HEK293 (cell line): Measurements from ENCODE around the gene TLR9.

ENCODE experiments used
- ZEB2 ChIP-seq: fragments of 450-650 bp; formaldehyde crosslinking; IDR thresholded peaks from 2 replicates; pipeline ENCODE4 v1.5.1; 2016; ENCODE audit warnings: missing biosample characterization, missing genetic modification characterization
- ZNF341 ChIP-seq: fragments of 450-650 bp; formaldehyde crosslinking; IDR thresholded peaks from 2 replicates; pipeline ENCODE4; 2016; ENCODE audit warnings: low read depth, missing biosample characterization, missing genetic modification characterization
- ZNF843 ChIP-seq: fragments of 450-650 bp; formaldehyde crosslinking; IDR thresholded peaks from 2 replicates; pipeline ENCODE4 v1.5.1; 2016; ENCODE audit warnings: missing biosample characterization, missing genetic modification characterization
- ZXDB ChIP-seq: fragments of 450-650 bp; formaldehyde crosslinking; IDR thresholded peaks from 2 replicates; pipeline ENCODE4 v1.5.1; 2016; ENCODE audit warnings: missing biosample characterization, missing genetic modification characterization
- TF ChIP-seq, protein P1 (sequence below): fragments of 450-650 bp; formaldehyde crosslinking; IDR thresholded peaks from 2 replicates; pipeline ENCODE4 v1.5.1; 2016; ENCODE audit warnings: missing biosample characterization, missing genetic modification characterization, borderline replicate concordance
- TF ChIP-seq, protein P2 (sequence below): fragments of 450-650 bp; formaldehyde crosslinking; IDR thresholded peaks from 2 replicates; pipeline ENCODE4 v1.5.1; 2016; ENCODE audit warnings: missing biosample characterization, missing genetic modification characterization
- TF ChIP-seq, protein P3 (sequence below): fragments of 450-650 bp; IDR thresholded peaks from 2 replicates; pipeline ENCODE4 v1.5.1; 2018; ENCODE audit warnings: missing biosample characterization, mild to moderate bottlenecking, missing genetic modification characterization
- TF ChIP-seq, protein P4 (sequence below): fragments of 450-650 bp; formaldehyde crosslinking; IDR thresholded peaks from 2 replicates; pipeline ENCODE4 v1.5.1; 2016; ENCODE audit warnings: missing biosample characterization, missing genetic modification characterization

TLR9 gene

DNA sequence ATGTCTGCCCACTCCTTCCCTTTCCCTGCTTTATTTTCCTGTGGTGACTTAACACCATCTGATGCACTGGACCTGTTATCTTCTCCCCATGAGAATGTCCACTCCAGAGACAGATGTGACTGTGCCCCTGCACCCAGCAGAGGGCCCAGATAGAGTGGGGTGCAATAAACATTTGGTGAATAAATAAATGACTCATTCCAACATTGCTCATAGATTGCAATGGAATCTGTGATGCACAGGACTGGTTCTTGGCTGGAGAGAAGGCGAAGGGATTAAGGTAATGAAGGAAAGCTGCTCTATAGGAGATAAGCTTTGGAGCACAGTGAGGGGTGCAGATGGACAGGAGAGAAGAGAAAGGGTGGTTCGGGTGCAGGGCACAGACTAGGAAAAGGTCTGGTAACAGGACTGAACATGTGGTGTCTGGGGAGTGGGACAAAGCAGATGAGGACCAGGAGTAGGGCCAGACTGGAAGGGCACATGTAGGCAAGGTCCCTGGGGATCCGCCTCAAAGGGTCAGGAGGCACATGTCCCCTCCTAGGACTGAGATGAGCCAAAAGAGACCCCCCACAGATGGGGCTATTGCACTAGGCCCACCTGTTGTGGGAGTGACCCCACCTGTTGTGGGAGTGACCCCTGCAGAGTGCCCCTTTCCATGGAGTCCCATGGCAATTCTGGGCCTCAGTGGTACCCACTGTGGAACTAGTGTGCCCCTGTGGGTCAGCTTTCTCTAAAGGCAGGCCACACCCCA, 53.8 kb downstream of the TLR9 start (continued):
- TF ChIP-seq, protein P1, sequence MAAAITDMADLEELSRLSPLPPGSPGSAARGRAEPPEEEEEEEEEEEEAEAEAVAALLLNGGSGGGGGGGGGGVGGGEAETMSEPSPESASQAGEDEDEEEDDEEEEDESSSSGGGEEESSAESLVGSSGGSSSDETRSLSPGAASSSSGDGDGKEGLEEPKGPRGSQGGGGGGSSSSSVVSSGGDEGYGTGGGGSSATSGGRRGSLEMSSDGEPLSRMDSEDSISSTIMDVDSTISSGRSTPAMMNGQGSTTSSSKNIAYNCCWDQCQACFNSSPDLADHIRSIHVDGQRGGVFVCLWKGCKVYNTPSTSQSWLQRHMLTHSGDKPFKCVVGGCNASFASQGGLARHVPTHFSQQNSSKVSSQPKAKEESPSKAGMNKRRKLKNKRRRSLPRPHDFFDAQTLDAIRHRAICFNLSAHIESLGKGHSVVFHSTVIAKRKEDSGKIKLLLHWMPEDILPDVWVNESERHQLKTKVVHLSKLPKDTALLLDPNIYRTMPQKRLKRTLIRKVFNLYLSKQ (tag by site-specific recombination) = no peak
- TF ChIP-seq, protein P2, sequence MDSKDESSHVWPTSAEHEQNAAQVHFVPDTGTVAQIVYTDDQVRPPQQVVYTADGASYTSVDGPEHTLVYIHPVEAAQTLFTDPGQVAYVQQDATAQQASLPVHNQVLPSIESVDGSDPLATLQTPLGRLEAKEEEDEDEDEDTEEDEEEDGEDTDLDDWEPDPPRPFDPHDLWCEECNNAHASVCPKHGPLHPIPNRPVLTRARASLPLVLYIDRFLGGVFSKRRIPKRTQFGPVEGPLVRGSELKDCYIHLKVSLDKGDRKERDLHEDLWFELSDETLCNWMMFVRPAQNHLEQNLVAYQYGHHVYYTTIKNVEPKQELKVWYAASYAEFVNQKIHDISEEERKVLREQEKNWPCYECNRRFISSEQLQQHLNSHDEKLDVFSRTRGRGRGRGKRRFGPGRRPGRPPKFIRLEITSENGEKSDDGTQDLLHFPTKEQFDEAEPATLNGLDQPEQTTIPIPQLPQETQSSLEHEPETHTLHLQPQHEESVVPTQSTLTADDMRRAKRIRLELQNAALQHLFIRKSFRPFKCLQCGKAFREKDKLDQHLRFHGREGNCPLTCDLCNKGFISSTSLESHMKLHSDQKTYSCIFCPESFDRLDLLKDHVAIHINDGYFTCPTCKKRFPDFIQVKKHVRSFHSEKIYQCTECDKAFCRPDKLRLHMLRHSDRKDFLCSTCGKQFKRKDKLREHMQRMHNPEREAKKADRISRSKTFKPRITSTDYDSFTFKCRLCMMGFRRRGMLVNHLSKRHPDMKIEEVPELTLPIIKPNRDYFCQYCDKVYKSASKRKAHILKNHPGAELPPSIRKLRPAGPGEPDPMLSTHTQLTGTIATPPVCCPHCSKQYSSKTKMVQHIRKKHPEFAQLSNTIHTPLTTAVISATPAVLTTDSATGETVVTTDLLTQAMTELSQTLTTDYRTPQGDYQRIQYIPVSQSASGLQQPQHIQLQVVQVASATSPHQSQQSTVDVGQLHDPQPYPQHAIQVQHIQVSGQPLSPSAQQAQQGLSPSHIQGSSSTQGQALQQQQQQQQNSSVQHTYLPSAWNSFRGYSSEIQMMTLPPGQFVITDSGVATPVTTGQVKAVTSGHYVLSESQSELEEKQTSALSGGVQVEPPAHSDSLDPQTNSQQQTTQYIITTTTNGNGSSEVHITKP (tag by site-specific recombination) = no peak
- no peak for TF ChIP-seq ZNF843
- no peak for TF ChIP-seq ZEB2 (tag by site-specific recombination)
- TF ChIP-seq ZXDB (tag by site-specific recombination) = no peak
- TF ChIP-seq ZNF341 (tag by site-specific recombination) = no peak
- TF ChIP-seq, protein P3, sequence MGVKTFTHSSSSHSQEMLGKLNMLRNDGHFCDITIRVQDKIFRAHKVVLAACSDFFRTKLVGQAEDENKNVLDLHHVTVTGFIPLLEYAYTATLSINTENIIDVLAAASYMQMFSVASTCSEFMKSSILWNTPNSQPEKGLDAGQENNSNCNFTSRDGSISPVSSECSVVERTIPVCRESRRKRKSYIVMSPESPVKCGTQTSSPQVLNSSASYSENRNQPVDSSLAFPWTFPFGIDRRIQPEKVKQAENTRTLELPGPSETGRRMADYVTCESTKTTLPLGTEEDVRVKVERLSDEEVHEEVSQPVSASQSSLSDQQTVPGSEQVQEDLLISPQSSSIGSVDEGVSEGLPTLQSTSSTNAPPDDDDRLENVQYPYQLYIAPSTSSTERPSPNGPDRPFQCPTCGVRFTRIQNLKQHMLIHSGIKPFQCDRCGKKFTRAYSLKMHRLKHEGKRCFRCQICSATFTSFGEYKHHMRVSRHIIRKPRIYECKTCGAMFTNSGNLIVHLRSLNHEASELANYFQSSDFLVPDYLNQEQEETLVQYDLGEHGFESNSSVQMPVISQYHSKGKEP (tag by site-specific recombination) = no peak
- TF ChIP-seq, protein P4, sequence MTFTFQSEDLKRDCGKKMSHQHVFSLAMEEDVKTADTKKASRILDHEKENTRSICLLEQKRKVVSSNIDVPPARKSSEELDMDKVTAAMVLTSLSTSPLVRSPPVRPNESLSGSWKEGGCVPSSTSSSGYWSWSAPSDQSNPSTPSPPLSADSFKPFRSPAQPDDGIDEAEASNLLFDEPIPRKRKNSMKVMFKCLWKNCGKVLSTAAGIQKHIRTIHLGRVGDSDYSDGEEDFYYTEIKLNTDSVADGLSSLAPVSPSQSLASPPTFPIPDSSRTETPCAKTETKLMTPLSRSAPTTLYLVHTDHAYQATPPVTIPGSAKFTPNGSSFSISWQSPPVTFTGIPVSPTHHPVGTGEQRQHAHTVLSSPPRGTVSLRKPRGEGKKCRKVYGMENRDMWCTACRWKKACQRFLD = no peak
- TF ChIP-seq, all 188 proteins: peak for 5
